Smooth muscle cell (in vitro differentiated cells): Measurements from ENCODE around the gene FCER1G. TPM values are rescaled to one million over a fixed set of nuclear protein-coding genes. Genes with fewer than 3 reads are reported as not detected.

Experiments
- DNase-seq: peaks from one replicate; lab custom pipeline; 2025; ENCODE audit not compliant: unreplicated experiment; lab: John Stamatoyannopoulos, UW
- H2AFZ ChIP-seq: fragments of 200-600 bp; sonication (generic); 2 replicates; pipeline ENCODE4 v1.6.0; 2016; ENCODE audit warnings: antibody characterized with exemption, low read depth, mild to moderate bottlenecking
- H3F3A ChIP-seq: fragments of 200-600 bp; sonication (generic); 2 replicates; pipeline ENCODE4 v1.6.0; 2017; ENCODE audit warnings: antibody characterized with exemption, low read depth
- H3K27ac ChIP-seq: fragments of 200-600 bp; sonication (generic); 2 replicates; pipeline ENCODE4 v1.5.1; 2016; ENCODE audit warnings: low read depth, mild to moderate bottlenecking
- H3K27me3 ChIP-seq: fragments of 200-600 bp; sonication (generic); 2 replicates; pipeline ENCODE4 v1.6.1; 2016; ENCODE audit warnings: low read depth, mild to moderate bottlenecking
- H3K36me3 ChIP-seq: fragments of 200-600 bp; sonication (generic); 2 replicates; pipeline ENCODE4 v1.5.1; 2016; ENCODE audit warnings: low read depth
- H3K4me1 ChIP-seq: fragments of 200-600 bp; sonication (generic); 2 replicates; pipeline ENCODE4 v1.5.1; 2016; ENCODE audit warnings: low read depth
- H3K4me2 ChIP-seq: fragments of 200-600 bp; sonication (generic); 2 replicates; pipeline ENCODE4 v1.6.0; 2016; ENCODE audit warnings: mild to moderate bottlenecking
- H3K4me3 ChIP-seq: fragments of 200-600 bp; sonication (generic); 2 replicates; pipeline ENCODE4 v1.5.1; 2016; ENCODE audit warnings: mild to moderate bottlenecking
- H3K79me2 ChIP-seq: fragments of 200-600 bp; sonication (generic); 2 replicates; pipeline ENCODE4 v1.6.0; 2016; ENCODE audit warnings: low read depth, mild to moderate bottlenecking
- H3K9ac ChIP-seq: fragments of 200-600 bp; sonication (generic); 2 replicates; pipeline ENCODE4 v1.6.0; 2016; ENCODE audit warnings: low read depth
- H3K9me3 ChIP-seq: fragments of 200-600 bp; sonication (generic); replicated peaks from 2 replicates; pipeline ENCODE4 v1.5.1; 2016; ENCODE audit warnings: low read depth
- H4K20me1 ChIP-seq: fragments of 200-600 bp; sonication (generic); 2 replicates; pipeline ENCODE4 v1.6.0; 2016; ENCODE audit warnings: low read depth
- CTCF ChIP-seq: fragments of 200-600 bp; sonication (generic); IDR thresholded peaks from 2 replicates; pipeline ENCODE4 v1.5.1; 2017; ENCODE audit warnings: borderline replicate concordance, mild to moderate bottlenecking, antibody characterized with exemption; ENCODE audit not compliant: insufficient read depth, poor library complexity, severe bottlenecking
- WGBS: methylation state at CpG from one replicate; pipeline ENCODE4 v1.1.7; 2016; ENCODE audit warnings: low lambda C conversion rate; 5-methylcytosine and 5-hydroxymethylcytosine counted together
- polyA plus RNA-seq: library from polyadenylated mRNA; unstranded; fragments of >200 nt; fragmentation: Nextera tagmentation; extraction: Ambion mirVana; gene quantifications from 2 replicates; pipeline ENCODE4 v1.2.1, GENCODE V29; 2016
- total RNA-seq: library from RNA; depleted of rRNA; stranded (reverse); fragments of >200 nt; gene quantifications from 2 replicates; pipeline ENCODE4 v1.2.3, GENCODE V29; 2014

Gene FCER1G
- total and polyA plus RNA-seq, 2 experiments from 2014 or later, result 0.78 TPM; not detected in 1

- Histone ChIP-seq H3K4me1 (no peaks in the 10 kb centered on the region), H3K36me3 (no peaks in the 10 kb centered on the region), H3K4me2 (no peak overlapping the region), H3K9ac (no peak overlapping the region), H3K79me2 (no peaks in the 10 kb centered on the region), H3K27ac (no peak overlapping the region), H3K4me3 (no peak overlapping the region), H3K9me3 (peaks cover 6% of the 10 kb centered on the region), H2AFZ (no peak overlapping the region), H4K20me1 (no peaks in the 10 kb centered on the region), H3K27me3 (peaks cover 47% of the 10 kb centered on the region), H3F3A (no peaks in the 10 kb centered on the region)
- no peak for DNase-seq
- WGBS, result 87% methylated on average over 12 of the region's 12 CpGs
- no peak for TF ChIP-seq CTCF
Measured at GRCh38 chr1:161261261-161262235, 46.5 kb downstream of the FCER1G start.

DNA sequence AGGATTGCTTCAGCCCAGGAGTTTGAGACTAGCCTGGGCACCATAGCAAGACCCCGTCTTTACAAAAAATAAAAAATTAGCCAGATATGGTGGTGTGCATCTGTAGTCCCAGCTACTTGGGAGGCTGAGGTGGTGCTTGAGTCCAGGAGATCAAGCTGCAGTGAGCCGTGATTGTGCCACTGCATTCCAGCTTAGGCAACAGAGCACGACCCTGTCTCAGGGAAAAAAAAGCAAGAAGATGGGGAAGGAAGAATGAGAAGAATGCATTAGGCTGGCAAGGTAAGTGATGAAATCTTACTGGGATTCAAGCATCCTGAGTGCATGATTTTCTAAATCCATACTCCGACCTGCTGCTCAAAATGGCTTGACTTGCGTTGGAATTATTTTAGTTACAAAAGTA lies 50.2 kb downstream of the FCER1G start:
- no peak overlapping the region for H3K27ac ChIP-seq
- no peak overlapping the region for H3K4me3 ChIP-seq
- H3K27me3 ChIP-seq, result peaks cover 23% of the 10 kb centered on the region
- H3K4me1 ChIP-seq, result no peaks in the 10 kb centered on the region
- H3K9ac ChIP-seq, result no peak overlapping the region
- DNase-seq, result no peak
- TF ChIP-seq CTCF, result no peak
- H3K9me3 ChIP-seq, result no peaks in the 10 kb centered on the region
- no peaks in the 10 kb centered on the region for H3K79me2 ChIP-seq
- H2AFZ ChIP-seq, result no peak overlapping the region
- no peak overlapping the region for H3K4me2 ChIP-seq
- no peaks in the 10 kb centered on the region for H4K20me1 ChIP-seq
- no peaks in the 10 kb centered on the region for H3K36me3 ChIP-seq
- WGBS, result 70% methylated on average over 5 of the region's 5 CpGs
- H3F3A ChIP-seq, result no peaks in the 10 kb centered on the region

DNA sequence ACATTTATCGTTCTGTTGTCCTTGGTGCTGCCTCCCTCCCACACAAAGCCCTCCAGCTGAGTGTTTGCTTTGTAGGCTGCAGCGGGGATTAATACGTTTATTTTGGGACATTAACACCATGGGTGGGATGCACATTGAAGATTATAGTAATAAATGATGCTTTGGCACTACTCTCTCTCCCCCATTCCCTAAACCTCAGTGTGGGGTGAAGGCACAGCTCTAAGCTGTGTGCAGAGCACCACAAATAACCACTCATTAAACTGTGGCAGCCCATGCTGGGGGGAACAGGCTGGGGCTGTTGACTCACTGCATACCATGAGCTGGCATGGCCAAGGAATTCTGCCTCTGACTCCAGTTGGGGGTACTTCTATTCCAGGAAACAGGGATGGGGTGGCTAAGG lies 51.1 kb downstream of the FCER1G start:
- no peak overlapping the region for H3K4me3 ChIP-seq
- H3K27me3 ChIP-seq, result peaks cover 14% of the 10 kb centered on the region
- DNase-seq, result no peak
- no peak overlapping the region for H3K27ac ChIP-seq
- WGBS, result 62% methylated on average over 3 of the region's 3 CpGs
- H3F3A ChIP-seq, result no peaks in the 10 kb centered on the region
- no peak overlapping the region for H2AFZ ChIP-seq
- H4K20me1 ChIP-seq, result no peaks in the 10 kb centered on the region
- H3K79me2 ChIP-seq, result no peaks in the 10 kb centered on the region
- H3K9ac ChIP-seq, result no peak overlapping the region
- no peaks in the 10 kb centered on the region for H3K4me1 ChIP-seq
- H3K36me3 ChIP-seq, result no peaks in the 10 kb centered on the region
- peak overlapping the region; percentile 36 for H3K4me2 ChIP-seq
- no peak for TF ChIP-seq CTCF
- H3K9me3 ChIP-seq, result no peaks in the 10 kb centered on the region

DNA sequence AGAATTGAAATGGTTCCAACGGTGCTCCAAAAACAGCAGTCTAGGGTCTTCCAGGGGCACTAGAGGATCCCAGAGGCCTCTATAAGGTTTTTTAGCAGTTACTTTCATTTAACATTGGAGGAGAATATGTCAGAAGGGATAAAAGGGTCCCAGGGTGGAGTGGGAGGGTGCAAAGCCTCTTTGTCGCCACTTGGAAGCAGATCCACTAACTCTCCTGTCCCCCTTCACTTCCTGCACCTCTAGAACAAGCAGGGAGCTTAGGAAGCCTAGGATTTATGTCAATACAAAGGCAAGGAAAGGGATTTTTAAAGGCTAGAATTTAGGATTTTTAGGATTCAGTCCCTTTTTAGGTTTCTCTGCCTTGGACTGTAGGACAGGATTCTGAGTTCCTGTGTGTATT lies 51.7 kb downstream of the FCER1G start:
- 88% methylated on average over 2 of the region's 2 CpGs for WGBS
- no peak for DNase-seq
- Histone ChIP-seq H3K27me3 (peaks cover 8% of the 10 kb centered on the region), H3K9ac (no peak overlapping the region), H3K4me3 (no peak overlapping the region), H3K36me3 (no peaks in the 10 kb centered on the region), H3K9me3 (no peaks in the 10 kb centered on the region), H3K4me2 (no peak overlapping the region), H2AFZ (no peak overlapping the region), H3K4me1 (no peaks in the 10 kb centered on the region), H3K27ac (no peak overlapping the region), H3K79me2 (no peaks in the 10 kb centered on the region), H4K20me1 (no peaks in the 10 kb centered on the region), H3F3A (no peaks in the 10 kb centered on the region)
- no peak for TF ChIP-seq CTCF
